HG02798 (cell line): ENCODE results near the gene KAZN.

Experiments used
- ATAC-seq: cut with Tn5 transposase; IDR thresholded peaks from one replicate; pipeline ENCODE4 v1.9.1; 2021; ENCODE audit warnings: mild to moderate bottlenecking; ENCODE audit not compliant: unreplicated experiment, poor library complexity

Gene KAZN

DNA sequence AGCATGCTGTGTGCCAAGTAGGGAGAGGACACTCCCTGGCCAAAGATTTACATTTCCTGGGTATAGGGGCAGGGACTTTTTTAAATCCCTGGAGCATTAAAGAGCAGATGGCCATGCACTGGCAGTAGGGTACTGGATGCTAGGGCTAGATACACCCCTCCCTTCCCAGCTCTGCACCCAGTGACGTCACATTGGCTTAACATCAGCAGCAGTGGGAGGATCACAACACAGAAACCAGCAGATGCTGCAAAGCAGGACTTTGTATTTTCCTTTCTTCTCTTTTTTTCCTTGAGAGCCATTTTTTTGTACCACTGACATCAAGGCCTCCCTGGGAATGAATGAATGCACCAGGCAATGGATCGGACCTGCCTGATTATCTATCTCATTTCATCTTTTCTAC, 243.0 kb downstream of the KAZN start:
- no peak for ATAC-seq

DNA sequence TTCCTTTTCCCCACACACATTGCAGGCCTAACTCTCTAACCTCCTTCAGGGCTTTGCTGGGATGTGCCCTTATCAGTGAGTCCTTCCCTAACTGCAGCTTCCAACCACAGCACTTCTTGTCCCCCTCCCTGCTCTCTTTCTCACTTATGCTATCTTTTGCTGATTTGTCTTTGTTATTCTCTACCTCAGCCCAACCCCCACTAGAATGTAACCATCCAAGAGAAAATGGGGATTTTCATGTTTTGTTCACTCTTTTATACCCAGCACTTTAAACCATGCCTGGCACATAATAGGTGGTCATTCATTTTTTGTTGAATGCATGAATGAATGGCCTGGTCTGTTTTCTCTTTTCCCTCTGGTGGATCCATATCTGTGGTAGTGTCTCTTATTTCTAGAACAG, 243.5 kb downstream of the KAZN start:
- ATAC-seq: no peak

DNA sequence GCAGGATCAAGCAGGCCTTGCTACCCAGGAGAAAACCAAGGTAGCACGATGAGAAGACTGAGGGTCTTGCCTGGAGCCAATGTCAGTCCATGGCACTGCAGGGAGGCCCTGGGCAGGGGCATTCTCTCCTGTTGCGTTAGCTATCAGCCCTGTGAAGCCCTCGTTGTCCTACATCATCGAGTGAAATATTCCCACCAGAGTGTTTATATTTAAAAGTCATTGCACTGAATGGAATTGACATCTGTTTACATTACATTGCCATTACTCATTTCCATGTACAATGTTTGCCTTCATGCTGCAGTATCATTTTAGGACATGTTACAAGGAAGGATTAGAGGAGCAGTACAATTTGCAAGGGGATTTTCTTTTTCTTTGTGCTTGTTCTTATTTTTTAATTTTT, 243.9 kb downstream of the KAZN start:
- ATAC-seq: no peak

DNA sequence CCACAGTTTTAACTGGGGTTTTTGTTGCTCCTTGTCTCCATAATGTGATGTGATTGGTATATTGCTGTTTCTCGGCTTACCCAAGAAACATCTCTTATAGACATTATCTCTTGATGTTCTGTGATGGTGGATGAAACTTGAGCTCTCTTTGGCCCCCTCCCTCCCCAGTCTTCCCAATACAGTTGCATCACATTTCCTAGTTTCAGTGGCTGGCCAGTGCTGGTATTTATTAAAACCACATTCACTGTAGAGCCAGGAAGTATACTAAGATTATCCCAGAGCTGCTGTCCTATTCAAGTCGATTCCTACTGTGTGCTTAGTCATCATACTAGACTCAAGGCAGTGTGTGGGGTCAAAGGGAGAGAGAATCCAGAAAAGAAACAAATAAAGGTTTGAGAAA, 244.4 kb downstream of the KAZN start:
- ATAC-seq: no peak

DNA sequence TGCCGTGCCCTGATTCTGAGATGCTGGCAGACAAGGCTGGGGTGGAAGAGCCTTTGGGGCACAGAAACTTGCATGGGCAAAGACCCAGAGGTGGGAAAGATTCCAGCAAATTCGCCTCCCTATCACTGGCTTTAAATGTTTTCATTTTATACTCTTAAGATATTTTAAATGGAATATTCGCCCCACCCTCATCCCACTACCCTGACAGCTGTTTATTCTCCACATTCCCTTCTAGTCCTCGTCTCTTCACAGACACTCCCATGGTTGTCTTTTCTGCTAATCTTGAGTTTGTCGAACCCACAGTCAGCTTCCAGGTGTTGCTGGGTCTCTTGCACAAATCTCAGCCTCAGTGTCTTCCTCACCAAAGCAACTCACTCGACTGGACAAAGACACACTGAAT, 245.0 kb downstream of the KAZN start:
- ATAC-seq: no peak

DNA sequence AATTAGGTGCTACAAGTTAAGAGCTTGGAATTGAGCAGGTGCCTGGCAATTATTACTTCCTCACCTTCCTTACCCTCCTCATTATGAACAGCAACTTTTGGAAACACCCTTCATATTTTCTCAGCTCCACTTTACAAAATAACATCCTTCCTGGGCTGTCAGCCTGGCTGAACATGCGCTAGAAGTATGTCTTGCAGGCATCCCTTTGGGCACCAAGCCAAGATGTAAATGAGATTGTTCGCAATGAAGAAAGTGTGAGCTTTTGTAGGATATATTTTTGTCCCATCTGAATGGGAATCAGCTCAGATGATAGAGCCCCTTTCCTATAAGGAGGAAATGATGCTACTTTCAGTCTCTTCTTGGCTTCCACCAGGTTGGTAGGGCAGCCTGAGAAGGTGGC, 245.9 kb downstream of the KAZN start:
- ATAC-seq: no peak

DNA sequence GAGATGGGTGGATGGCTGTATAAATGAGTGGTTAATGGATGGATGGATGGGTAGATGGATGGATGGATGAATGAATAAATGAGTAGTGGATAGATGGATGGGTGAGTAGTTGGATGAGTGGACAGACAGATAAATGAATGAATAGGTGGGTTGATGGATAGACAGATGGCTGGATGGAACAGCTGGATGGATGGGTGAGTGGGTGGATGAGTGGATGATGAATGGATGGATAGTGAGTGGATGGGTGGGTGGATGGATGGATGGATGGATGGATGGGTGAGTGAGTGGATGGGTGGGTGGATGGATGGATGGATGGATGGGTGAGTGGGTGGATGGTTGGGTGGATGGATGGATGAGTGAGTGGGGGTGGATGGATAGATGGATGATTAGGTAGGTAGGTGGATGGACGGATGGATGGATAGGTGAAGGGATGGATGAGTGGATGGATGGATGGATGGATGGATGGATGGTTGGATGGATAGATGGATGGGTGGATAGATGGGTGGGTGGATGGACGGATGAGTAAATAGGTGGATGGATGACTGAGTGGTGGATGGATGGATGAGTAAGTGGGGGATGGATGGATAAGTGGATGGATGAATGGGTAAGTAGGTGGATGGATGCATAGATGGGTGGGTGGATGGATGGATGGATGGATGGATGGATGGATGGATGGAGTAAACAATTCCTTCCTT, 246.6 kb downstream of the KAZN start:
- no peak for ATAC-seq

DNA sequence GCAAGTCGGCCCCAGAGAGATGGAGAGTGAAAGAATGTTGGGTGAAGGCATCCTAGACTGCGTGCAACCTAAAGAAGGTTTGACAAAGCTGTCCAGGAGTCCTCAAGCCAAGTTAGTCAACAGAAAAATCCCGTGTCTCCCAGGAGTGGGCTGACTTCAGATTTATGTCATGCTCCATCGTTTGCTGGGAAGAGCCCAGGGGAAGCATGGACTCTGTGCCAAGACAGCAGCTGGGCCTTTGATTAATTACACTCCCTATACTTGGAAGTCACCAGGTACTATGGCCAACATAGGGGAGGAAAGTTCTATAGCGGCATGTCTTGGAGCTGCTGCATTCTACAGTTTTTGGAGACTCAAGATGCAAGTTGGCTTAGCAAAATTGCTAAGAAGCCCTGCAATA, 247.4 kb downstream of the KAZN start:
- no peak for ATAC-seq

DNA sequence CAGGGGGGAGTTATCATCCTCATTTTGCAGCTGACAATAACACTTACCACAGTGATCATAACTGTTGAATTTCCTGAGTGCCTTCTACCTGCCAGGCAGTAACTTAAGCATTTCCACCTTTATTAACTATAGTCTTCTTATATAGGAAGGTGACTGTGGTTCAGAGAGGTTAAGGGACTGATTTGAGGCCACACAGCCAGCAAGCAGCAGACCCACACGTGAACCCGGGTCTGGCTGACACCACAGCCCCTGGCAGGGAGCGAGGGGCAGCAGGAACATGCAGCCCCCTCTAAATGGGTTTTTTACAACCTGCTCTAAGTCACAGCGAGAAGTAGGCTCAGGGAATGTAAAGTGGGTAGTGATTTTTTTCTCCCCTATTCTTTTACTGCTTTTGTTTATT, 248.2 kb downstream of the KAZN start:
- no peak for ATAC-seq

DNA sequence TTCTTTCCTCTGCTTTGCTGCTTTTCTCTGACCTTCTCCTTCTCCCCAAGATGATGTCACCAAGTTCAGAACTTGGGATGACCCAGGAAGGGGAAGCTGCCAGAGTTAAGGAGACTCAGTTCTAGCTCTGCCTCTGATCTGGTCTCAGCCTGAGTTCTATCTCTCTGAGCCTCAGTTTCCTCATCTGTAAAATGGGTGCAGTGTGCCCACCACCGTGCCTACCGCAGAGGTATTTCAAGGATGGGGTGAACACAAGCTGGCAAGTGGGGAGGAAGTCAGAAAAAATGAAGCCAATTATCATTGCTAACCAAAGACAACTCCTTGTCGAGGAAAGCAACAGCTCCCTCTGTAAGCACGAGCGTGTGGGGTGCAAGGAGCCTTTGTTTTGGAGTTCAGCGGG, 249.7 kb downstream of the KAZN start:
- ATAC-seq: no peak

DNA sequence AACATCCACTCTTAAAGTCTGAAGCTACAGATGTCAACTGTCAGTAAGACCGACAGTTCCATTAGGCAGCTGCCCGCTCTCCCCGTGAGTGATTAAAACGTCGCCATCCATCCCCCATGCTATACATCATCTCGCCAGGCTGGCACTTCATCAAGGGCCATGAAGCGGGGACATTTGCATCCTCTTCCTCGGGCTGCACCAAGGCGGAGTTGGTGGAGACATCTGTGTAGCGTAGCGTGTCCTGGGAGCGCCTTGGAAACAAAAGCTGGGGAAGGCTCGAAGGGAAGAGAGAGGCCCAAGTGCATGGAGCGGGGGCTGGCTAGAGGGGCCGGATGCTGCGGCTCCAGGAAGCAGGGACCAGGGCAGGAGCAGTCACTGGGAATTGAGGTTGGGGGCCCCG, 250.1 kb downstream of the KAZN start:
- no peak for ATAC-seq

DNA sequence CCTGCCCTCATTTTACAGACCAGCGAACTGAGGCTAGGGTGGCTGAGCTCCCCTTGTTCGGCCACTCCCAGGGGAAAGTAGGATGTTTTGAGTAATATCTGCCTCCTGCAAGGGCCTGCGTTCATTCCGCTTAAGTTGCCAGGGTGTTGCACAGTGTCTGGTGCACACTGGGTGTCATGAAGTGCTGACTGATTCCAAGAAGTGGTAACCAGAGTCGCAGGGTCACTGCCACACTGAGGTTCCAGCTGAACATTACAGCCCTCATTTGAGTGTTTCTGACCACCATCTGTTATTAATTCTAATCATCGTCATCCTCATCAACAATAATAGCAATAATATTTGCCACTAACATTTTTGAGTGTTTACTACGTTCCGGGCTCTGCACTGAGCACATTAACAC, 250.6 kb downstream of the KAZN start:
- ATAC-seq: no peak

DNA sequence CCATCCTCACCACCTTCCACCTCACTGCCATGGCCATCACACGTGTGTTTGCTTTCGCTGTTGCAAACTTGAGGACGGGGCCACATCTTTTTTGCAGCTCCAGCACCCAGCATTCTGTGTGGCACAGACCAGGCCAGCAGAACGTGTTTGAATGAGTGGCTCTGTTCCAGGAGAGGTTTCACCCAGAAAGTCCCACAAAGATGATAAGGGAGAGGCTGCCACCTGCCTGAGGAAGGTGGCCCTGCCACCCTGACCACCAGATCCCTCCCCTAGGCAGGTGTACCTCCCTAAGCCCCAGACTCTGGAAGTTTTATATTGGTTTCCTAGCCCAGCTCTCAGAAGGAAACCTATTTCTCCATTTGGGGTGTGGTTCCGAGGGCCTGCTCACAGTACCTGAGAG, 252.1 kb downstream of the KAZN start:
- no peak for ATAC-seq

DNA sequence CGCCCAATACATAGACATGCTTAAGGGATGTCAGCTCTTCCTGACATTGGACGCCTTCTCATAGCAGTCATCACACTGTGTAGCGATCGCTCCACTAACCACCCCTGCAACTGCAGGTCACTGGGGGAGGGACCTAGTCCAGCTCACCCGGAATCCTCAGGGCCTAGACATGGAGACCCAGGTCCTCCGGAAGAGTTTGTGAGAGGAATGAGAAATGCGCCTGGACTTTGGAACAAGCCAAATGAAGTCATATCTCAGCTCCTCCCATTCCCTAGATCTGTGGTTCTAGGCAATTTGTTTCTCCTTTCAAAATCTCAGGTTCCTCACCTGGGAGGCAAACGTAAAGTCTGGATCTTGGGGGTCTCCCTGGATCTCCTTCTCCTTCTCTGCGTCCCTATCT, 253.3 kb downstream of the KAZN start:
- no peak for ATAC-seq

DNA sequence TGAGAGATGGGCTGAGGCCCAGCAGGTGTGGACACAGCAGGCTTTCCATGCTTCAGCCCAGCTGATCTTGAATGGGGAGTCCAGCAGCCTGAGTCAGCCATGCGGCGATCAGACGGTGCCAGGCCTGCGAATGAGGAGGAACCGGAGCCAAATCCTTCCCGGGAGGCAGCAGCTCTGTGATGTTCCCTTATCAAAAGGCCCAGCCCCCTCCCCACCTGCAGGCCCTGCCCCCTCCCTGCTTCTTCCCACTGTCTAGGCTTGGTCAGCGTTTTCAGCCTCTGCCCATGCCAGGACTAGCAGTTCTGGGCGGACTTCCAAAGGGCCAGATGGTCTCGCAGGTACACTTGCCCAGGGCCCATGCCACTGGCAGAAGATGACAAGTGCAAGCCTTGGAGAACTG, 253.8 kb downstream of the KAZN start:
- ATAC-seq: no peak

DNA sequence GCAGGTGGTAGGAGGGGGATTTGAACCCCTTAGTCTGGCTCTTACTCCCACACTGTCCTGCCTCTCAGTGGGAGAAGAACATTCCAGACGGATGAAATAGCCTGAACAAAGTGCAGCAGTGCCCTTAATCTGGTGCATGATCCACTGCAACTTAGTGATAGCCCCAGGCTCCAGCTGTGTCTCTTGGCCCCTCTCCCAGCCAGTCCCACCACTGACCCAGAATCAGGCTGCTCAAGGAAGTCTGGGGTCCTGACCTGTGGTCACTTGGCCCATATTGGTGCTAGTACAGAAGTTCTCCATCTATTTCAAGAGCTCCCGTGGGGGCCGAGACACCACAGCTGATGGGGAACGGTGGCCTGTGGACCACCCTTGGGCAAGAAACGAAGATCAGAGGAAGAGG, 255.0 kb downstream of the KAZN start:
- ATAC-seq: no peak

DNA sequence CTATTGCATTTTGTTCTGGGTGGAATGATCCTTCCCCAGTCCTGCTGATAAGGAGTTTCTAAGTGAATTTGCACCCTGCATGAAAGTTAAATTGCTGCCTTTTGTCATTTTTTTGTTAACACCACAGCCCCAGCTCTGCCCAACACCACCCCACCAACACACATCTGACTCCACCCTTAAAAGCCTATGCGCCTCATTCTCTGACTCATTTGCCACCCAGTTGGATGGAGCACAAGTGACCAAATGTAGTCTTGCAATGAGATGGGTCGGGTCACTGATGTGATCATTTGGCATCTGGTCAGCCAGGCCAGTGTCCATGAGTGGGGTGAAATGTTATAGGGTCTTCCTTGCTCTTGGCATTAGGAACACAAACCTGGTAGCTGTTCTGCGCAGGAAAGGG, 256.8 kb downstream of the KAZN start:
- no peak for ATAC-seq

DNA sequence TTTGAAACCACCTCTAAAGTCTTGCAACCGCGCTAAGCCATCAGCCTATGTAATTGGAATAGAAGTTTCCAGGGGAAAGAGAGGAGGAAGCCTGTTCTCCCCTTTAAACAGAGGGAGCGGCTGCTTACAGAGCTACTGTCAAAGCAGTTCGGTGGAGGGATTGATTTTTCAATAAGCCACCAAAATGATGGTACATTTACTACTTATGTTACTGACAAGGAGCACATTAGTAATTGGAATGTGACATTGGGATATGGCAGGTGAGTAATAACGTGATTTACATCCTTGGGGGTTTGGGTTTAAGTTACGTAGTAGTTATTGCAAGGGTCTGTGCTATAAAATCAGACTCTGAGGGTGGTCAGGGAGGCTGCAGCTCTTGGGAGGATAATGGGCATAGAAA, 257.3 kb downstream of the KAZN start:
- no peak for ATAC-seq

DNA sequence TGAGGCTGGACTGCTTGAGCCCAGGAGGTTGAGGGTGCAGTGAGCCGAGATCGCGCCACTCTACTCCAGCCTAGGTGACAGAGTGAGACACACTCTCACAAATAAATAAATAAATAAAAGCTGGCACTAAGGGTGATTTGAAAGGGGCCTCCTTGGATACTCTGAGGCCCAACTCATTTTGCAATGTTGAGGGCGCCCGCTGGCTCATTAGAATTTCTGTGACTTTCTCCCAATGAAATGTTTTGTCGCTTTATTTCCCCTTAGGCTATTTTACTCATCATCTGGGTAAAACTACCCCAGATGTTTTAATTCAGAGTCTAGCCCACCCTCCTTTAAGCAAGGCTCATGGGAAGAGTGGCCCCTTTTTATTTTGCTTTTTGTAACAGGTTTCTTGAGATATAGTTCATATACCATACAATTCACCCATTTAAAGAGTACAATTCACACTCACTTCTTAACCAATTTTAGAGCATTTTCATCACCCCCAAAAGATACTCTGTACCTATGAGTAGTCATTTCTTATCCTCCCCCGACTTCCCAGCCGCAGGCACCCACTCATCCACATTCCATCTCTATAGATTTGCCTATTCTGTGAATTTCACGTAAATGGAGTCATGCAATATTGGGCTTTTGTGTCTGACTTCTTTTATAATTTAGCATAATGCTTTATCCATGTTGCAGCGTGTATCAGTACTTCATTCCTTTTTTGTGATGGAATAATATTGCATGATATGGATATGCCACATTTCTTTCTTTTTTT, 259.1 kb downstream of the KAZN start:
- ATAC-seq: no peak

DNA sequence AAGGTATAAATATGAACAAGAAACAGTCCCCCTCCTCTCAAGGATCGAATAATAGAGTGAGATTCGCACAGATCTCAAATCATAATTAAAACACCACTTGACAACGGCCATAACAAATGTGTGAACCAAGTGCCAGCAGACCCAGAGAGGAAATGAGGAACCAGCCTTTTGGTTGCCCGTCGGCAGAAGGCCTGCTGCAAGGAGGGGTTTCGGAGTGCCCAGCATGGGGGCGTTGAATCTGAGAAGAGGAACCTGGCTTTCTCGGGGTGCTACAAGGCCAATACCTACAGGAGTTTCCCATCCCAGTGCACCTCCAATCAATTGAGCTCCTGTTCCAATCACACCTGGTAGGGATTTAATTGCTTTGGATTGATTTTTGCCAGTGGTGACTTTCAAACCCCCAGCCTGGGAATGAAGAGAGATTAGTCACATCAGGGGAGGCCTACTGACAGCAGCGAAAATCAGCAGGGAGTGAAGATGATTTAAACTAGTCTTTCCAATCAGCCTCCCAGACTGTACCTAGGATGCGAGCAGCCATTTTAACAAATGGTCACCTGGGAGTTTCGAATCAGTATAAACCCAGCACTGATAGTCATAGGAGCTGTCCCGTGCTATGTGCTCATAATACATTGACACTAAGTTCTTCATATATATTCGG, 263.8 kb downstream of the KAZN start:
- no peak for ATAC-seq

DNA sequence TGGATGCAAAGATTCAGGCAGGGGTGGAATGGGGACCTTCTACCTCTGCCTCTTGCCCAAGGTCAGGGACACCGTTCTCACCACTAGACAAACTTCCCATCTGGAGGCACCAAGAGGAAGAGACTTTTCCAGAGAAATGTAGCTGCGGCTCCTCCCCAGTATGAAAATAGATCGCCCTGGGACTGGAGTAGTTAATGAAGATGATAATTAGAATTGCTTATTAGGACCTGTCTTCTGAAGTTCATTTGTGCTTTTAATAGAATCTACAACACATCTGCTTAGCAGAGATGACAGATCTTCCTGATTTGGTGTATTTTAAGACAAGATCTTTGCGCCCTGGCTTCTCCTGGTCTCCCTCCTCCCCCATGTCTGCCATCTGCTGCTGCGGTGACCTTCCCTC, 266.6 kb downstream of the KAZN start:
- no peak for ATAC-seq
